TTC549 (cell line): Measurements from ENCODE around the gene NXN.

Source experiments
- FAIRE-seq: peaks from 2 replicates; lab custom pipeline; 2012; peaks lifted over from hg19 to GRCh38; lab: Jason Lieb, UNC

The NXN gene

GRCh38 chr17:979539-980405 lies at the start of gene NXN:
TSS of gene NXN (minus strand) at chr17:979776.
- no peak for FAIRE-seq

GRCh38 chr17:1027044-1027443 lies 47.5 kb upstream of the NXN start:
- FAIRE-seq, result no peak

GRCh38 chr17:1026599-1026975 lies 47.0 kb upstream of the NXN start:
- FAIRE-seq, result no peak

- FAIRE-seq, result no peak
These were observed 46.4 kb upstream of the NXN start for GRCh38 chr17:1025733-1026598.

- FAIRE-seq, result no peak
These were observed 44.5 kb upstream of the NXN start for GRCh38 chr17:1024076-1024475.

GRCh38 chr17:1022278-1023024 lies 42.9 kb upstream of the NXN start:
- no peak for FAIRE-seq

- no peak for FAIRE-seq
These were observed 41.6 kb upstream of the NXN start for GRCh38 chr17:1021147-1021546.

GRCh38 chr17:1019451-1019850 lies 39.9 kb upstream of the NXN start:
- no peak for FAIRE-seq

GRCh38 chr17:1018547-1018946 lies 39.0 kb upstream of the NXN start:
- FAIRE-seq, result no peak

GRCh38 chr17:1013729-1014090 lies 34.1 kb upstream of the NXN start:
- FAIRE-seq, result no peak

- FAIRE-seq, result no peak
These were observed 33.5 kb upstream of the NXN start for GRCh38 chr17:1012823-1013728.

- FAIRE-seq, result no peak
These were observed 32.5 kb upstream of the NXN start for GRCh38 chr17:1011760-1012735.

GRCh38 chr17:1011138-1011537 lies 31.6 kb upstream of the NXN start:
- FAIRE-seq, result no peak

GRCh38 chr17:1010586-1010985 lies 31.0 kb upstream of the NXN start:
- no peak for FAIRE-seq

- no peak for FAIRE-seq
These were observed 30.5 kb upstream of the NXN start for GRCh38 chr17:1010086-1010450.

GRCh38 chr17:1009229-1010085 lies 29.9 kb upstream of the NXN start:
- no peak for FAIRE-seq

GRCh38 chr17:1008008-1008761 lies 28.6 kb upstream of the NXN start:
- no peak for FAIRE-seq

GRCh38 chr17:1007310-1008007 lies 27.9 kb upstream of the NXN start:
- FAIRE-seq, result no peak
